Suppressor macrophage treated with lipopolysaccharide for 4 hours (primary cell): ENCODE data around the gene GRAP2.
A peak's percentile ranks its signal among the peaks of the same experiment; 100 is the strongest.
"Not testable (repeated sequence)": the region's sequence is repeated elsewhere in the genome, so short reads cannot be mapped to it uniquely, and the experiment has no call there.

Experiments used
- DNase-seq: peaks from one replicate; pipeline ENCODE4 v3.0.0-alpha.2; 2020

GRAP2 gene

DNA sequence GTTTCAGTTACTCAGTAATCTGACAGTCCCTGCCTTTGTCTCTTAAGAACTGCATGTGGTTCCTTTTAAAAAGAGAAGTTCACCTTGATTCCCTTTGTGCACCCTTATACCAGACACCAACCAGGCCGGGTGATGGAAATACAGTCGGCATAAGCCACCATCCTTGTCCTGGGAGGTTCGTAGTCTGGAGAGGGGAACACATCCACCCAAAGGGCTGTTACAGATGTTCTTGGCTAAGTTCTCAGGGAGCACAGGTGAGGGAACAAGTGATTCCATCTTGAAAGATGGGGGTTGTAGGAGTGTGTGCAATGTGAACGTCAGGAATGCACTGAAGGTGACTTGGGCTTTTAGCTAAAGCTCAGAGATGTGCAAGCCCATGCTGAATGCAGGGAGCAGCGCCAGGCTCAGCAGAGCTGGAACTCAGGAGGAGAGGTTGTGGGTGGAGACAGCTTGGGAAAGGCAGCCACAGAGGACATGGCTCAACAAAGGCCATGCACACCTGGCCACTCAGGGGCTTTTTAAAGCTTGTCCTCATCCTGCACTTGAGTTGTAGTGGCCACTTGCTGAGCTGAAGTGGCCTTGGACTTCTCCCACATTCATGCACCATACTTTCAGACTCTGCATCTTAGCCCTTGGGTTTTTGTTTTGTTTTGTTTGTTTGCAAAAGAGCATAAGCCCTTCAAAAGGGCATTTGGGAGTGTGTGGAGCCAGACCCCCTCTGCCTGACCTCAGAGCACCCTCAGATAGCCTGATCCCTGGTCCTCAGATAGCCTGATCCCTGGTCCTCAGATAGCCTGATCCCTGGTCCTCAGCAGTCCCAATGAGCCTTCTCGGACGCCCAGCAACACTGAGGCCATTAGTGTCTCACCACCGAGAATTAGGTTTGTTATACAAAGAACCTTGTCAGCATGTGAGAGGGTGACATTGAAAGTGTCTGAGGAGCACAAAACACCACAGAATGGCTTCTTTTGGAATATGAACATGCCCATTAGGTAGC lies 46.6 kb downstream of the GRAP2 start:
- no peak for DNase-seq

DNA sequence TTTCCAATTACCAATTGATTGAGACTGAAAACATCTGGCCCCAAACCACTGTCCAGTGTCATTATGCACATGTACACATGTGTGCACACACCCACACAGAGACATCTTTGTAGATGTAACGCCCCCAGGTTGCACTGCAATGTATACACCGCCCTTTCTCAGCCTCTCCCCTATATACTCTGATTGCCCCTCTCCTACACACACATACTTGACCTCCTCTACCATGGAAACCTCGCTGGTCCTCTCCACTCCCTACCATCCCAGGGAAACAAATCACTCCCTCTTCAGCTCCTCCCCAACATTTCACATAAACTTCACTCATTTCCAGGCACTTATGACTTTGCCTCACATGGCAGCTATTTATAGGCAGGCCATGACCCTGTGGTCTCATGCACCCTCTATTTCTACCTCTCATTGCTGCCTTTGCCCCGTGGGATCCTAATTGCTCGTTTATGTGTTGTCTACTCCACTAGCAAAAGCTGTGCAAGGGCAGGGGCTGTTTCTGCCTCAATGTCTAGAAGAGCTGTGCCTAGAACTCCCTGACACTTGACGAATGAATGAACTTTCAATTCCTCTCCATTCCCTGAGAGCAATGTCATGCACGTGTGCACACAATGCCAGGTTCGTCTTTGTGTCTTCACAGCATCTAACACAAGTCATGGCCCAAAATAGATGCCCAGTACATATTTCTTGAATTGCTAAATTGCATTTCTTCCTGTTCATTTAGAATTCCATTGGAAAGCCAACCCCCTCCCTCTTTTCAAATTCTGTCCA lies 49.3 kb downstream of the GRAP2 start:
- peak; percentile 14 for DNase-seq

DNA sequence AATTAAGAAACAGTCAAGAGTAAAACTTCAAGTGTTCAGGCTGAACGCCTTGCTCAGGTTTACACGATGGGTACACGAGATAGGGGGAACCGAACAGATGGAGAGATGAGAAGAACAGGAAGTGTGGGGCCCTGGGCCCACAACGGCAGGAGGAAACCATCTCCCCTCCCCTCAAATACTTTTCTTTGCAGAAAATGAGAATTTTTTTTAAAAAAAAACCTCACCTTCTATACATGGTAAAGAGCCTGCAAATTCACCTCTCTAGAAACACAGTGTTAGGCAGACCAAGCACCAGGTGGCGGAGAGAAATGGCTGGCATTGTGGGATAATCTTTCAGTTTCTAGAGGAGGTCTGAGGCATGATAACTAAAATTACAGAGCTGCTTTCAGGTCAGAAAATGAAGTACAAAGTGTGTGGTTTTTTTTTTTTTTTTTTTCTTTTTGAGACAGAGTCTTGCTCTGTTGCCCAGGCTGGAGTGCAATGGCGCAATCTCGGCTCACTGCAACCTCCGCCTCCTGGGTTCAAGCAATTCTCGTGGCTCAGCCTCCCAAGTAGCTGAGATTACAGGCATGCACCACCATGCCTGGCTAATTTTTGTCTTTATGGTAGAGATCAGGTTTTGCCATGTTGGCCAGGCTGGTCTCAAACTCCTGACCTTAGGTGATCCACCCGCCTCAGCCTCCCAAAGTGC lies 50.9 kb downstream of the GRAP2 start:
- not testable (repeated sequence) for DNase-seq

DNA sequence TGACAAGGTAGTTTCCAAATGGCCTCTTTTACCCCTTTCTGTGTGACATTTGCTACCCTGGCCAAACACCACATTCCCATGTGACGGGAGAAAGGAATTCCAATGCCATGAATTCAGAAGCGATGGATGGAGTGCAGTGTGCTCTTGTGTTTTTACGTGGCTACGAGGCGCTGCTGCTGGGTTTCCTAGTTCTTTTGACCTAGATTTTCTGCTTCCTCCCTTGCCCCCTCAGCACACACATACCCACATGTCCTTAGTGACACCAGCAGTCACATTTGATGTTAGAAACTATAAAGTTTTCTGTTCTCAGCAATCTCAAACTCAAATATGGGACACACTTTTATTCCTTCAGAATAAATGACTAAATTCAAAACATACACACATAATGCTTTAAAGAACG lies 51.5 kb downstream of the GRAP2 start:
- no peak for DNase-seq

DNA sequence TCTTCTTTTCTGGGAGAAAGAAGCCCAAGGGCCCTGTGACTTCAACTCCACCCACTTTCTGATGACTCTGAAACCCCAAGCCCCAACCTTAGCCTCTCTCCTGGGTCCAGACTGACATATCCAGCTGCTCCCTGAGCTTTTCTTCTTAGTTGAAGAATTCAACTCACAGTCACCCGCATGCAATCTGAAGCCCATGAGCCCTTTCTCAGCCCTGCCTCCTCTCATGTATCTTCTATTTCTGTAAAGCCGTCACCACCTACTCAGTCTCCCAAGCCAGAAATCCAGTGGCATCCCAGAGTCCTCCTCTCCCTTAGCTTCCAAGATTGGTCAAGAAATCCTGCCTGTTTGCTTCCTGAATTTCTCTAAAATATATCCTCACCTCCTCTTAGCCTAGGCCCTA lies 52.2 kb downstream of the GRAP2 start:
- DNase-seq = no peak

DNA sequence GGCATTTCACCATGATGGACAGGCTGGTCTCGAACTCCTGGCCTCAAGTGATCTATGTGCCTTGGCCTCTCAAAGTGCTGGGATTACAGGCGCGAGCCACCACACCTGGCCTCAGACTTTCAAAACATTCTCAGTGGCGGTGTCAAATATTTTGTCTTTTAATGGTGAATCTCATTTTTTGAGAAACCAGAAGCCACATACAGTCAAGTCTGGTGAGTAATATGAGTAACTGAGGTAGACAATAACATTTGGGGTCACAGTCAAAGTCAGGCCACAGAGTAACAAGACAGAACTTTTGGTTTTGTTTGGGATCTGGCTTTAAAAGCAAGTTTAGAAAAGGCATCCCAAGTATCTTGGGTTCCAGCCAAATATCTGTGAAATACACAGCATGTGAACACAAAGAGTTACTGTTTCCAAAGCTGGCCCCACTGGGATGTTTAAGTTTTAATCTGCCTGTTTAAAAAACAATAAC lies 53.7 kb downstream of the GRAP2 start:
- DNase-seq = no peak

DNA sequence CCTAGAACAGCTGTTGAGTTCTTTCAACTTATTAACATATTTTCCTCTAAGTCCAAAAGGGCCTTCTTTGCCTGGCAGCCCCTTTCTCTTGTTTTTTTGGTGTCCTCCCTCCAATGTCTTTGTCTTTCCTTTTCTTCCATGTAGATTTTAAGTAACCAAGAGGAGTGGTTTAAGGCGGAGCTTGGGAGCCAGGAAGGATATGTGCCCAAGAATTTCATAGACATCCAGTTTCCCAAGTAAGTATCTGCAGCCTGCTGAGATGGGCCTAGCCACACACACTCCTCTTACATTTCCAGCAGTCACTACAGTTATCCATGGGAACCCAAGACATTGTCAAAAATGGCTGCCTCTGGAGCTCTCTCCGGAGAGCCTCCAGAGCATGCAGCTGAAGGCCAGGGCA lies 54.8 kb downstream of the GRAP2 start:
- DNase-seq = no peak

DNA sequence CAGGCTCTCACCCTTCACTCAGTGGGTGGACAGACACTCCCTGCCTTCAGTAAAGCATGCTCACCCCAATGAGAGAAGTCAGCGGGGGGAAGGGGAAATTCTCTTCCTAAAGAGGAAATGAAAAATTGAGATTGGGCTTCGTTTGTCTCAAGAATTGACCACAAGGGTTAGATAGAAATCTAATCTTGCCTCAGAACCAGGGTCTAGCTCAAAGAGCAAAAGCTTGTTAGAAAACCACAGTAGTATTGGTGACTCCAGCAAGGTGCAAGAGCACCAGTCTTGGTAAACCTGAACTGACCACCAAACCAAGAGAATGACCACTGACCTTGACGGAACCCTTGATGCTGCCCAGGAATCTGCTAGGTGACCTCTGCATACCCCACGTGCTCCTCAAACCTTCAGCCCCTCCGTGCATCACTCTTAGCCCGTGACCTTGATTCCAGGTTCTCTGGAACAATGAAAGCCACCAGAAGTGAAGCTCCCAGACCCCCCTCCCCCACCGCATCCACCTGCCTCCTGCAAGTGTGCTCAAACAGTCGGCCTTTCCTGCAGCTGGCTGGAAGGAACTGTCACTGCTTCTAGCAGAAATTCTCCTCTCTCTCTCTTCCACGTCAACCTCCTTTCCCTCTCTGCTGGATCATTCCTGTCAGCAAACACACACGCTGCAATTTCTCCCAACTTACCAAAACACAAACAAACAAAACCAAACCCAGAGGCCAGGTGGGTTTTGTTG lies 56.2 kb downstream of the GRAP2 start:
- DNase-seq = peak; percentile 57

DNA sequence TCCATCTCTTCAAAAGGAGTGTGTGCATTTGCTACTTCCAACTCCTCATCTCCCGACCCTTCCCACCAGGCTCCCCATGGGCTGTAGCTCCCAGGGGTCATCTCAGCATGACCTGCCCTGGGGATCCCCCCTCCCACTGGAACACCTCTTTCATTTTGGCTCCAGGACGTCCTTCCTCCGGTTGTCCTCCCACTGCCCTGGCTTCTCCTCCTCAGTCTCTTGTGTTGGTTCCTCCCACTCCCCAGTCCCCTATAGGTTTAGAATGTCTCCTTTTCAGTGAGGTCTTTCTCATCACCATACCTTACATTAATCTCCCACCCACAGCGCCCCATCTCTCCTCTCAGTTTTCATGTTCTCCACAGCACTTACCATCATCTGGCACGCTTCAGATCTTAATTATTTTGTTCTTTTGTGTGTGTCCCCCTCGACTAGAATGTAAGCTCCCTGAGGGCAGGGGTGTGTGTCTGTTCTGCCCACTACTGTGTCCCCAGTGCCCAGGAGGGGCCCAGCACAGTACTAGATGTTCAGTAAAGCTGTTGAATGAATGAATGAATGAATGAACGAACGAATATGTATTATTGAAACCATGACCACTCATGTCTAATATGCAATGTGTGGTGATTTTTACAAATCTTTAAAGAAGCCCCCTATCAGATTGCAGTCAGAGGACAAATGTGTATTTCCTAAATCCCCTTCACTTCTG lies 57.3 kb downstream of the GRAP2 start:
- DNase-seq = no peak

DNA sequence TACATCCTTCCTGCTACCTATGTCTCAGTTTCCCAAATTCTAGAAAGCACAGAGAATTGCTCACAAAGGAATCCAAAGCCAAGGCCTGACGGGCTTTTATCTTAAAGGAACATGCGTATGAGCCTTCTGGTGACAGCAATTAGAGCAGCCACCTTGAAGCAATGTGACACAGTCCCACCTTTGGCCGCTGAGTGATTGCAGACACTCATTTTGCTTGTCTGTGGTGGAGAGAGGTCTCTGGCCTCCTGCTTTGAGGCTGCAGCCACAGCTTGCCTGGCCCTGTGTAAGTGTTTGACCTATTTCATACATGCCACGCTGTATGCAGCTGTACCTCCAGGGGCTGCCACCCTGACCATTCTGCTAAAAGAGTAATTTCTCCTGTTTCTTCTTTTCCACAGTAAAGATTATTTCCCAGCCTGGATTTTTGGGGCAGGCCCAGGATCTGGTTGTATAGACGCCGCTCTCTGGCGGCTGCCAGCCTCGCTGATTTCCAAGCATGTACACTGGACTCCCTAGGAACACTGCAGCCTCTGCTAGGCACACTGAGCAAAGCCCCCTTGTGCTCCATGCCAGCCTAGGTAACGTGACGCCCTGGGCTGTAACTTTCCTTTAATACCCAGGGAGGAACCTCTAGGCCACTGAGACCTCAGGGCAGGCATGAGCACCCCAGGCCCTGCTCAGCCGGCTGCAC lies 58.2 kb downstream of the GRAP2 start:
- no peak for DNase-seq

DNA sequence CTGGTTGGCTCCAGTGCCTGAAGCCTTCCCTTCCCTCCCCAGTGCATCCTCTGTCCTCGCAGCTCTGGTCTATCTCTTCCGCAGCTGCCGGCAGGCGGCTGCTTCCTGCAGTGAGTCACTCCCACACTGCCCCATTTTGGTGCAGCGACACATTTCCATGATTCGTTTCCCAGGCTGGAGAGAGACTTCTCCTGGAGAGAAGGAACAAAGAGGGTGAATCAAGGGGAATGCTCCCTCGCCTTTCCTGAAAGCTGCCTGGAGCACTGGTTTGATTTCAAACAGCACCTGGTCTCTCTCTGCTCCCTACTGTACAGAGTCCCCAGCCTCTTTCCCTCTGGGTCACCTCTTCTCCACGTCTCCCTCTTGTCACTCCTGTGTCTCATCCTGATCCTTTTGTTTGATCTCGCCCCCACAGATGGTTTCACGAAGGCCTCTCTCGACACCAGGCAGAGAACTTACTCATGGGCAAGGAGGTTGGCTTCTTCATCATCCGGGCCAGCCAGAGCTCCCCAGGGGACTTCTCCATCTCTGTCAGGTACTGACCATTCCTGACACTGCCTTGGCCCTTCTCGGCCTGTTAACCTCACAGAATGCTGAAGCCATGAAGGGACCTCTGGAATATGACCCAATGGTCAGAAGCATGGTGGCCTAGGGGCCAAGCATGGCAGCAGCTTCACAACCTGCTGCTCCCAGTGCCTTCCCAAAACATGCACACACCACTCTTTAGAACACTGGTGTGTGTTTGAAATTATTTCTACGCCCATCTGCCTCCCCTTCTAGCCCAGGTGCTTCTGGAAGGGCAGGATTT lies 59.0 kb downstream of the GRAP2 start, which contains the start of gene TMA7B:
Gene TMA7B (plus strand): TSS at position 758 of the 808 bp plus-strand sequence. CDS start 3,978 bp downstream, outside the sequence.
- peak; percentile 55 for DNase-seq

DNA sequence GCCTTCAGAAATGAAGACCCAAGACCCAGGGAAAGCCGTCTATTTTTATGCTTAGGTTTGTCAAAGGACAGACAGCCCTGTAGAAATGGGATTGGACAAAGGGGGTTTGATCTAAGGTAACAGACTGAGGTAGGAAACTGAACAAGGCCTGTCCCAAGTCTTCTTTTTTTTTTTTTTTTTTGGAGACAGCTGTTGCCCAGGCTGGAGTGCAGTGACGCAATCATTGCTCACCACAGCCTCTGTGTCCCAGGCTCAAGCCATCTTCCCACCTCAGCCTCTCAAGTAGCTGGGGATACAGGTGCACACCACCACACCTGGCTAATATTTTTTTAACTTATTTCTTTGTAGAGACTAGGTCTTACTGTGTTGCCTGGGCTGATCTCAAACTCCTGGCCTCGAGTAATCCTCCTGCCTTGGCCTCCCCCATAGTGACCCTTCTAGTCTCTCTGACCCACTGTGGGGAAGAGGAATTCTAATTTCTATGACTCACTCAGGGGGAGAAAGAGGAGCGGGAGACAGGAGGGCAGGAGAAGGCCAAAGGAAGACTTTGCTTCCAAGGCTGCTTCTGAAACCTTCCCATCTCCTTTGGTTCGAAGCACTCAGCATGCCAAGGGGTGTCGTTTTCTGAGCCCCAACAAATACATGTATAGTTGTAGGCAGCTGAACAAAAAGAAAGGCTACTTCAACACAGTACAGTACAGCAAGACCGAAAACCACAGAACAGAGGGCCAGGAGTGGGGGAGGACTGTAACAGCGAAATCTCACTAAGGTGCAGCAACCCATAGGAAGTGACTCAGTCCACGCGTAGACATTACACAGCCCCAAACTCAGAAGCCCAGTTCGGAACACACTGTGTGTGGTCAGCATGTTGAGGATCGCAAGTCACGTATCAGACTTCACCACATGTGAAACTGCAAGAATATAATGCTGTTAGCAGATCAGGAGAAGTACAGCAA lies 60.2 kb downstream of the GRAP2 start:
- DNase-seq = peak; percentile 84

DNA sequence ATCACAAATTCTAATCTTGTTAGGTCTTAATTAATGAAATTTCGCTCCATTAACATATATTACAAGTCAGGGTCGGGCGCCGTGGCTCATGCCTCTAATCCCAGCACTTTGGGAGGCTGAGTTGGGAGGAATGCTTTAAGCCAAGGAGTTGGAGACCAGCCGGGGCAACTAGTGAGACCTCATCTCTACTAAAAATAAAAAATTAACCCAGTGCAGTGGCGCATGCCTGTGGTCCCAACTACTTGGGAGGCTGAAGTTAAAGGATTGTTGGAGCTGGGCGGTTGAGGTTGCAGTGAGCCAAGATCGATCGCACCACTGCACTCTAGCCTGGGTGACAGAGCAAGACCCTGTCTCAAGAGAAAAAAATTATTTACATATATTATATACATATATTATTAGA lies 61.2 kb downstream of the GRAP2 start:
- no peak for DNase-seq

DNA sequence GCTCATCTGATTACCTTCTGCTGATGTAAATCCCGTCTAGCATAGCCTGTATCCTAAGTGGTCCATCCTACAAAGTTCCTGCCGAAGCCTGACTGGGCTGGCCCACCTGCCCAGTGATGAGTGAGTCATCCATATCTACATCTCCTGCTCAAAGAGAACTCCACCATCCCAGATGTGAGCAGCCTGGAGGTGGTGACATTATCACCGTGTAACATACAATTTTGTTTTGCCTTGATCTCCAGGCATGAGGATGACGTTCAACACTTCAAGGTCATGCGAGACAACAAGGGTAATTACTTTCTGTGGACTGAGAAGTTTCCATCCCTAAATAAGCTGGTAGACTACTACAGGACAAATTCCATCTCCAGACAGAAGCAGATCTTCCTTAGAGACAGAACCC lies 64.9 kb downstream of the GRAP2 start:
- no peak for DNase-seq

DNA sequence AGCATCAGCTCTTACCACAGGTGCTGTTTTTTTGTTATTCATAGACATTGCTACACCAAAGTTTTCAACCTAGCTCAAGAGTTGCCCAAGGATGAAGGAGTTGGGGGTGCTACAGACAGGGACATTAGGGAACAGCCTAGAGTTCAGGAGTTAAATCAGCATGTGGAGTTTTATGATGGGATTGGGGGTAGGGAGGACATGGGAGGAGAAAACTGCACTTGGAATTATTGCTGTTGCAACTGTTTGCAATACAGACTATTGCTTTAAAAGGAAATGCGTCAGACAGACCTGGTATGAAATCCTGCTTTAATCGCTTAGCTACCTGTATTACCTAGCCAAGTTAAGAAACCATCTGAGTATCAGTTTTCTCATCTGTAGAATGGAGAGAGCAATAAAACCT lies 65.6 kb downstream of the GRAP2 start:
- no peak for DNase-seq

DNA sequence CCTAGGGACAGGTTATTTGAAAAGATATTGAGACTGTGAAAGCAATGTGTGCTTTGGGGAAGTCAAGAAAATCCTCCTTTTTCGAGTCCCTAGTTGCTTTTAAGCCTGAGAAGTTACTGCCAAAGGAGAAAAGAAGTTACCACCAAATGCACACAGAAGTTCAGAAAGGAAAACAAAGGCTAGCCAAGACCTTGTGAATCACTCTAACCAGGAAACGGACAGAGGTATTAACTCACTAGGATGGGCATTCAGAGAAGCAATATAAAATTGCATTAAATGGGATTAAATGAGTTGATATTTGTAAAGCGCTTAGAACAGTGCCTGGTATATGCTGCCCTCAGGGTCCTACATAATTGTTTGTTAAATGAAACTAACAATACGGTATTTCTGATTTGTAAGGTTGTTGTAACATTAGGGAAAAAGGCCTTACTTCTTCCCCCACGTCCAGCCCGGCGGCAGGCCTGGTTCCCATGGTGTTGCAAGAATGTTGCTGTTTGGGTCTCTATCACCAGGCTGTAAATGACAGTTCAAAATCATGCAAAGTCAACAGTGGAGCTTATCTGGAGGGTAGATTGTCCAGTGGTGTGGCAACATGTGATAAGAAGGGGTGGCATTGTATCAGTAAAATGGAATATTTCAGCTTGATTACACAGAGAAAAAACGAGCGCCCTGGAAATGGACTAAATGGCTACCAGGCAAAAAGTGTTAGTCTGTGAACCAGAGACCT lies 66.4 kb downstream of the GRAP2 start:
- no peak for DNase-seq

DNA sequence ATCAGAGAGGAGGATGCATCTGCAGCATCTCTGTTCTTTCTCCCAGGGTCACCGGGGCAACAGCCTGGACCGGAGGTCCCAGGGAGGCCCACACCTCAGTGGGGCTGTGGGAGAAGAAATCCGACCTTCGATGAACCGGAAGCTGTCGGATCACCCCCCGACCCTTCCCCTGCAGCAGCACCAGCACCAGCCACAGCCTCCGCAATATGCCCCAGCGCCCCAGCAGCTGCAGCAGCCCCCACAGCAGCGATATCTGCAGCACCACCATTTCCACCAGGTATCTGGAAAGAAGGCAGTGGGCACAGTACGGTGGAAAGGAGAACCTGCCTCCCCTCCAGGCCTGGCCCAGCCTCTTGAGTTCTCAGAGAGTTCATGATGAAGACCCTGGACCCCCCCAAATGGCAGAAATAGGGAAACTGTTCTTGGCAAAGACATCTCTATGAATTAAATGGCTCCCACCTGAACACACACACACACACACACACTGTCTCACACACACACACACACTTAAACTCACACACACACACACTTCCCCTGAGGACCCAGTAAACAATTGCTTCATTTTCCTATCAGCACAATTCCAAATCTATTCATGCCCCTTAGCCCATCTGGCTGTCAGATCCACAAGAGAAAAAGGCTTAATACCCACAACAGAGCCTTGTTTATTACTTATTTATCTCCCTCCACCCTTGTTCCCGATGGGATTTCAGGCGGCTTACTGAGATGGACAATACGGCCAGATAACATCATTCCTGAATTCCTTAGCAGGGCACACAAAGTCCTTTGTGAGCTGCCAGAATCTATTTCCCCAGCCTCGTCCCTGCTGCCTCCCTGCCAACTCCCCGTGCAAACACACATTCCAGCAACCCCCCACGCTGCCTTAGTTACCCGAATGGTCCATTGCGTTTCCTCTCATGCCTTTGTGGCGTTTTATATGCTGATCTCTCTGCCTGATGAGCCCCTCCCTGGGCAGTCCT lies 67.4 kb downstream of the GRAP2 start:
- no peak for DNase-seq
